NCI-H226 (cell line): ENCODE data around the gene HIF1AN.

Source experiments
- DNase-seq: peaks from one replicate; pipeline ENCODE4 v3.0.0-alpha.2; 2015

The HIF1AN gene

GRCh38 chr10:100535715-100536353 lies at the start of gene HIF1AN:
Gene HIF1AN (plus strand): TSS chr10:100535943. CDS start chr10:100535959, 16 bp downstream.
- DNase-seq = peak; percentile 81

GRCh38 chr10:100487529-100487928 lies 48.2 kb upstream of the HIF1AN start:
- DNase-seq = no peak

GRCh38 chr10:100489396-100489795 lies 46.3 kb upstream of the HIF1AN start:
- DNase-seq = no peak

GRCh38 chr10:100490531-100490930 lies 45.2 kb upstream of the HIF1AN start:
- DNase-seq = no peak

- no peak for DNase-seq
Observed at GRCh38 chr10:100496567-100496966, 39.2 kb upstream of the HIF1AN start.

GRCh38 chr10:100498059-100498458 lies 37.7 kb upstream of the HIF1AN start:
- no peak for DNase-seq

- no peak for DNase-seq
Observed at GRCh38 chr10:100501423-100501822, 34.3 kb upstream of the HIF1AN start.

GRCh38 chr10:100502926-100503494 lies 32.7 kb upstream of the HIF1AN start:
- no peak for DNase-seq

- no peak for DNase-seq
Observed at GRCh38 chr10:100504096-100504495, 31.6 kb upstream of the HIF1AN start.

- DNase-seq = no peak
Observed at GRCh38 chr10:100505164-100505563, 30.6 kb upstream of the HIF1AN start.

- peak; percentile 54 for DNase-seq
Observed at GRCh38 chr10:100506596-100507356, 29.0 kb upstream of the HIF1AN start.

- DNase-seq = no peak
Observed at GRCh38 chr10:100507357-100507732, 28.4 kb upstream of the HIF1AN start.

- DNase-seq = no peak
Observed at GRCh38 chr10:100508266-100508665, 27.5 kb upstream of the HIF1AN start.

- peak; percentile 27 for DNase-seq
Observed at GRCh38 chr10:100508691-100509150, 27.0 kb upstream of the HIF1AN start.

GRCh38 chr10:100509241-100509840 lies 26.4 kb upstream of the HIF1AN start:
- no peak for DNase-seq

GRCh38 chr10:100510533-100511308 lies 25.0 kb upstream of the HIF1AN start:
- DNase-seq = no peak

- no peak for DNase-seq
Observed at GRCh38 chr10:100515612-100516011, 20.1 kb upstream of the HIF1AN start.

GRCh38 chr10:100516847-100517246 lies 18.9 kb upstream of the HIF1AN start:
- DNase-seq = no peak

- peak; percentile 7 for DNase-seq
Observed at GRCh38 chr10:100518761-100519241, 16.9 kb upstream of the HIF1AN start.

GRCh38 chr10:100519311-100520051 lies 16.3 kb upstream of the HIF1AN start, which contains the start of gene SEC31B:
Gene SEC31B (minus strand): TSS chr10:100519861. CDS start chr10:100516952, 2,909 bp downstream.
- no peak for DNase-seq

GRCh38 chr10:100520811-100521210 lies 14.9 kb upstream of the HIF1AN start:
- peak; percentile 76 for DNase-seq
